Islet precursor cell (in vitro differentiated cells): ENCODE measurements around the gene TBC1D17.

ENCODE experiments used
- DNase-seq: peaks from one replicate; pipeline ENCODE4 v3.0.0-alpha.2; 2018

Gene TBC1D17

GRCh38 chr19:49849433-49850220, 27.9 kb upstream of the TBC1D17 start:
- DNase-seq = no peak

- DNase-seq = no peak
These were observed 27.3 kb upstream of the TBC1D17 start for GRCh38 chr19:49850221-49850486.

- peak; percentile 91 for DNase-seq
These were observed 26.8 kb upstream of the TBC1D17 start, which contains the start of gene PTOV1 for GRCh38 chr19:49850487-49851342. Gene PTOV1, plus strand, starts transcription at chr19:49851159.

GRCh38 chr19:49851456-49852259, 25.8 kb upstream of the TBC1D17 start:
- peak; percentile 83 for DNase-seq

- DNase-seq = no peak
These were observed 24.8 kb upstream of the TBC1D17 start for GRCh38 chr19:49852631-49853126.

- DNase-seq = no peak
These were observed 23.6 kb upstream of the TBC1D17 start for GRCh38 chr19:49853852-49854377.

- DNase-seq = no peak
These were observed 22.9 kb upstream of the TBC1D17 start for GRCh38 chr19:49854378-49855263.

GRCh38 chr19:49855277-49855675, 22.2 kb upstream of the TBC1D17 start:
- DNase-seq = no peak

- no peak for DNase-seq
These were observed 21.6 kb upstream of the TBC1D17 start for GRCh38 chr19:49855676-49856573.

- DNase-seq = no peak
These were observed 20.9 kb upstream of the TBC1D17 start for GRCh38 chr19:49856574-49857021.

- no peak for DNase-seq
These were observed 20.3 kb upstream of the TBC1D17 start for GRCh38 chr19:49857061-49857837.

GRCh38 chr19:49857838-49858087, 19.7 kb upstream of the TBC1D17 start:
- no peak for DNase-seq

- no peak for DNase-seq
These were observed 19.2 kb upstream of the TBC1D17 start for GRCh38 chr19:49858088-49858985.

GRCh38 chr19:49859682-49860335, 17.7 kb upstream of the TBC1D17 start:
- no peak for DNase-seq

GRCh38 chr19:49860336-49861102, 17.0 kb upstream of the TBC1D17 start:
- no peak for DNase-seq

GRCh38 chr19:49861107-49861506, 16.4 kb upstream of the TBC1D17 start:
- peak; percentile 73 for DNase-seq

GRCh38 chr19:49861541-49862378, 15.7 kb upstream of the TBC1D17 start:
- no peak for DNase-seq
